Activated B cell treated with CpG ODN at 0.5 μM for 24 hours (primary cell): ENCODE results near the gene COL4A3. TPM values are rescaled to one million over a fixed set of nuclear protein-coding genes. Genes with fewer than 3 reads are reported as not detected.
"Not testable (repeated sequence)": the region's sequence is repeated elsewhere in the genome, so short reads cannot be mapped to it uniquely, and the experiment has no call there.

ENCODE experiments used
- ATAC-seq: fragments of 200-7000 bp; cut with Tn5 transposase; one replicate; pipeline ENCODE4 v1.10.0; 2021; ENCODE audit warnings: low read depth, mild to moderate bottlenecking, moderate library complexity
- CTCF ChIA-PET: fragments of 350-600 bp; sonication (Branson Sonifier 250); formaldehyde crosslinking; loops from one replicate; lab custom pipeline; 2021; ENCODE audit warnings: antibody characterized with exemption; lab: Charles Lee
- POLR2A ChIA-PET: fragments of 350-600 bp; sonication (Branson Sonifier 250); formaldehyde crosslinking; loops from one replicate; lab custom pipeline; 2021; ENCODE audit warnings: antibody characterized with exemption; lab: Charles Lee
- DNase-seq: peaks from one replicate; pipeline ENCODE4 v3.0.0; 2022
- H3K27ac Mint-ChIP-seq: one replicate; pipeline ENCODE4 v1.8.0; 2020; ENCODE audit warnings: mixed read lengths
- H3K27me3 Mint-ChIP-seq: one replicate; pipeline ENCODE4 v1.8.0; 2021; ENCODE audit warnings: mixed read lengths
- H3K36me3 Mint-ChIP-seq: one replicate; pipeline ENCODE4 v1.8.0; 2021; ENCODE audit warnings: low read depth, mixed read lengths
- H3K4me1 Mint-ChIP-seq: one replicate; pipeline ENCODE4 v1.8.0; 2021; ENCODE audit warnings: mixed read lengths
- H3K4me3 Mint-ChIP-seq: one replicate; pipeline ENCODE4 v1.8.0; 2020; ENCODE audit warnings: mild to moderate bottlenecking, mixed read lengths
- H3K9me3 Mint-ChIP-seq: one replicate; pipeline ENCODE4 v1.8.0; 2020; ENCODE audit warnings: mixed read lengths
- CTCF ChIP-seq: fragments of 200-600 bp; IDR thresholded peaks from one replicate; pipeline ENCODE4 v1.8.0; 2022; ENCODE audit warnings: antibody characterized with exemption, mild to moderate bottlenecking
- intact Hi-C: fragments of 100-400 bp; cut with micrococcal nuclease; formaldehyde crosslinking; loops from one replicate; pipeline ENCODE4 v1.15.1; 2024
- total RNA-seq: library from RNA; stranded (reverse); gene quantifications from 2 replicates; pipeline ENCODE4 v1.2.3, GENCODE V29; 2022

COL4A3 gene
- total RNA-seq, 1 donor from 2014 or later: 18.3 TPM

DNA sequence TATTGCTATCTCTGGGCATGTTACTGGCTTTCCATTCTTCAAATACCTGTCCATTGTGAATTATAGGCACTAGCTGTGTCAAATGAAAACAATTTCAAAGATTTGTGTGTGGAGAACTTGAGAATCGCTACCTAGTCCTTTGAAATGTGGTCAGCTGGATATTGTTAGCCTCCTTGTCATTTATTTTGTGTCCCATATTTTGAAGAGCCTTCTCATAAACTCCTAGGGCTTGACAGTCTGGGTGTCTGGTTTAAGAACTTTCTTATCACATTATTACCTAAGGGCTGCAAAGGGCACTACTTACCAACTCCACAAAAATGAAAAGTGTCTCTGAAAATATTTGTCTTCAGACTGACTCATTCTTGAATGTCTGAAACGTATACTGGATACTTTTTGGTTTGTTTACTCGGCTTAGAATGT lies 50.2 kb downstream of the COL4A3 start:
- intact Hi-C loops: no loop called here
- H3K27ac Mint-ChIP-seq: no peak overlapping the region
- ChIA-PET CTCF (no interaction called here), POLR2A (no interaction called here)
- H3K27me3 Mint-ChIP-seq: no peaks in the 10 kb centered on the region
- DNase-seq (no peak), ATAC-seq (no peak)
- peaks cover 5% of the 10 kb centered on the region for H3K9me3 Mint-ChIP-seq
- TF ChIP-seq CTCF: no peak
- H3K36me3 Mint-ChIP-seq: peaks cover 5% of the 10 kb centered on the region
- no peaks in the 10 kb centered on the region for H3K4me1 Mint-ChIP-seq
- no peak overlapping the region for H3K4me3 Mint-ChIP-seq

DNA sequence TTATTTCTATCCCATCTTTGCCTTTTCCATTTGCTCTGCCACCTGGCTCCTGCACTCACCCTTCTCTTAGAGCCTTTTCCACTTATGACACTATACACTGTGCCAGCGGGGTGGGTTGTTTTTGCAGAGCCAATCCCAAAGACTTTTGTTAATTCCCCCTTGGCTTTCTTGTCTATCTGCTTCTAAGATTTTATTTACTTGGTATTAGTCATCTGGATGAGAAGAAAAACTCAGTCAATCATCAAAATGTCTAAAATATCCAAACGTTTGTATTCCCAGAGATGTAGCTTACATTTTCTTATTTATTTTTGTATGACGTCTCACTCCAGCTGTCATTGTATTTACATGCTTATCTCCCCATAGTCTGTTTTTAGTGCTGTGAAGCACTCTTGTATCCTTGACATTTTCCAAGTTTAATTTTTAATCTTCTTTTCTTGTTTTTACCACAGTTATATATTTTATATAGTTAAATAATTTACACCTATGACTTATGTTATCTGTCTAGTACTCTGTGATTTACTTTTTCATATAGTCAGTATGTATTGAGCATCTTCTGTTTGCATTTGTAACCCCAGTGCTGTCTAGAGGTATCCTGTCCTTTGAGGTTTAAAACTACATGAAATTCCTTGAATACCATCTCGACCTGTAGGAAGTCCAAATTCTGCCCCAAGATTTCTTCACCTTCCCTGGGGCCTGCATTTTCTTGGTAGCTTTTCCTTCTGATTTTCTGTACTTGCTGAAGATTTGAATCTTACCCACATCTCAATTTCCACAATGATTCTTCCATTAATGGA lies 55.1 kb downstream of the COL4A3 start:
- H3K27me3 Mint-ChIP-seq: no peaks in the 10 kb centered on the region
- peaks cover 5% of the 10 kb centered on the region for H3K36me3 Mint-ChIP-seq
- ATAC-seq: no peak

GRCh38 chr2:227221120-227221519 lies 56.7 kb downstream of the COL4A3 start:
- DNase-seq (no peak), ATAC-seq (no peak)
- peaks cover 8% of the 10 kb centered on the region for H3K36me3 Mint-ChIP-seq
- ChIA-PET POLR2A (no interaction called here), CTCF (no interaction called here)
- no peak overlapping the region for H3K4me3 Mint-ChIP-seq
- H3K4me1 Mint-ChIP-seq: no peaks in the 10 kb centered on the region
- intact Hi-C loops: no loop called here
- no peaks in the 10 kb centered on the region for H3K27me3 Mint-ChIP-seq
- no peak overlapping the region for H3K27ac Mint-ChIP-seq
- H3K9me3 Mint-ChIP-seq: peaks cover 5% of the 10 kb centered on the region
- TF ChIP-seq CTCF: no peak

More for the DNA sequence above, 55.1 kb downstream of the COL4A3 start:
- Mint-ChIP-seq H3K4me3 (no peak overlapping the region), H3K4me1 (no peaks in the 10 kb centered on the region), H3K27ac (no peak overlapping the region), H3K9me3 (peaks cover 5% of the 10 kb centered on the region)
- ChIA-PET POLR2A (no interaction called here), CTCF (interaction anchor here (1.9 kb wide), 1 partner anchor 19 kb away, joined by 7 read pairs; no protein-coding TSS in a partner anchor)
- DNase-seq: no peak
- TF ChIP-seq CTCF: no peak
- intact Hi-C loops: no loop called here

DNA sequence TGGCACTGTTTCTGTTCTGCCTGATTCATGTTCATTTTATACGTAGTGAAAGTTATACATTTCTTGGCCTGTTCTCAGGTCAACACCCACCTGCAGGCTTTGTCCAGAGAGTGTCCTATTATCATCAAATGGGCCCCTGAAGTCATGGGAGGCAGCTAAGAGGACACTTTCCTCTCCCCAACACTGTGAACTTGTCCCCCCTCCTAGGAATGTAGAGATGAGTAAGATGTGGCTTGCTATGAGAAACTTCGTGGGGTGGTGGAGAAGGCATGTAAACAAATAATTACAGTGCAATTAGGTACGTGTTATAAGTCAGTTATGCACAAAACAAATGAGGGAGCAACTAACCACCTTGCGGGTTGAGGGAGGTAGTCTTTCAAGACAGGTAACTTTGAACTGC lies 57.9 kb downstream of the COL4A3 start:
- no peak for ATAC-seq
- ChIA-PET POLR2A (no interaction called here), CTCF (no interaction called here)
- DNase-seq: no peak
- Mint-ChIP-seq H3K36me3 (peaks cover 4% of the 10 kb centered on the region), H3K9me3 (peaks cover under 1% of the 10 kb centered on the region), H3K27ac (no peak overlapping the region), H3K4me3 (no peak overlapping the region), H3K4me1 (no peaks in the 10 kb centered on the region), H3K27me3 (no peaks in the 10 kb centered on the region)
- intact Hi-C loops: no loop called here
- TF ChIP-seq CTCF: no peak

DNA sequence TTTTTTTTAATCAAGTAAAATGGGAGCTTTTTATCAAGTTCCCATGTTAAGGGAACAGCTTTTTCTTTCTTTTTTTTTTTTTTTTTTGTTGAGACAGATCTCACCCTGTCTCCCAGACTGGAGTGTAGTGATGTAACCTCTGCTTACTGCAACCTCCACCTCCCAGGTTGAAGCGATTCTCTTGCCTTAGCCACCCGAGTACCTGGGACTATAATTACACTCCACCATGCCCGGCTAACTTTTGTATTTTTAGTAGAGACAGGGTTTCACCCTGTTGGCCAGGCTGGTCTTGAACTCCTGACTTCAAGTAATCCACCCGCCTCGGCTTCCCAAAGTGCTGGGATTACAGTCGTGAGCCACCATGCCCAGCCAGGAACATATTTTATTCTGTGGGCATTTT lies 61.2 kb downstream of the COL4A3 start:
- ATAC-seq, H3K36me3 Mint-ChIP-seq, DNase-seq, H3K4me1 Mint-ChIP-seq, H3K4me3 Mint-ChIP-seq, H3K27ac Mint-ChIP-seq, H3K9me3 Mint-ChIP-seq, H3K27me3 Mint-ChIP-seq, CTCF ChIA-PET, POLR2A ChIA-PET, intact Hi-C loops: not testable (repeated sequence)
